ENCODE measurements around the gene OR10J5.
"Not testable (repeated sequence)": the region's sequence is repeated elsewhere in the genome, so short reads cannot be mapped to it uniquely, and the experiment has no call there.

- TF ChIP-seq, protein P1, sequence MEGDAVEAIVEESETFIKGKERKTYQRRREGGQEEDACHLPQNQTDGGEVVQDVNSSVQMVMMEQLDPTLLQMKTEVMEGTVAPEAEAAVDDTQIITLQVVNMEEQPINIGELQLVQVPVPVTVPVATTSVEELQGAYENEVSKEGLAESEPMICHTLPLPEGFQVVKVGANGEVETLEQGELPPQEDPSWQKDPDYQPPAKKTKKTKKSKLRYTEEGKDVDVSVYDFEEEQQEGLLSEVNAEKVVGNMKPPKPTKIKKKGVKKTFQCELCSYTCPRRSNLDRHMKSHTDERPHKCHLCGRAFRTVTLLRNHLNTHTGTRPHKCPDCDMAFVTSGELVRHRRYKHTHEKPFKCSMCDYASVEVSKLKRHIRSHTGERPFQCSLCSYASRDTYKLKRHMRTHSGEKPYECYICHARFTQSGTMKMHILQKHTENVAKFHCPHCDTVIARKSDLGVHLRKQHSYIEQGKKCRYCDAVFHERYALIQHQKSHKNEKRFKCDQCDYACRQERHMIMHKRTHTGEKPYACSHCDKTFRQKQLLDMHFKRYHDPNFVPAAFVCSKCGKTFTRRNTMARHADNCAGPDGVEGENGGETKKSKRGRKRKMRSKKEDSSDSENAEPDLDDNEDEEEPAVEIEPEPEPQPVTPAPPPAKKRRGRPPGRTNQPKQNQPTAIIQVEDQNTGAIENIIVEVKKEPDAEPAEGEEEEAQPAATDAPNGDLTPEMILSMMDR (IDR thresholded peaks at IDR 0.05 in 2 of 3, conservative IDR thresholded peaks at IDR 0.05 in 1 of 3; ENCODE audit: borderline replicate concordance in 1 of 3, insufficient read depth in 1 of 3, low read depth in 2 of 3, low read length in 2 of 3), result not testable (repeated sequence)
- TF ChIP-seq RAD21 (IDR thresholded peaks at IDR 0.05; ENCODE audit: low read depth); ZNF274 (IDR thresholded peaks at IDR 0.05; ENCODE audit: low read depth, low read length); REST (IDR thresholded peaks at IDR 0.05; ENCODE audit: low read depth); EZH2 (IDR thresholded peaks at IDR 0.05); POLR2AphosphoS5 (IDR thresholded peaks at IDR 0.05; ENCODE audit: low read depth, low read length); POLR2A (IDR thresholded peaks at IDR 0.05; ENCODE audit: borderline replicate concordance, extremely low read depth, insufficient read depth, insufficient read length): not testable (repeated sequence)
- TF ChIP-seq, protein P2, sequence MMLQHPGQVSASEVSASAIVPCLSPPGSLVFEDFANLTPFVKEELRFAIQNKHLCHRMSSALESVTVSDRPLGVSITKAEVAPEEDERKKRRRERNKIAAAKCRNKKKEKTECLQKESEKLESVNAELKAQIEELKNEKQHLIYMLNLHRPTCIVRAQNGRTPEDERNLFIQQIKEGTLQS (IDR thresholded peaks at IDR 0.05), result not testable (repeated sequence)
Measured at GRCh38 chr1:159524792-159525191, 11.0 kb downstream of the OR10J5 start.

Data from HCT116 (cell line).